CD4-positive, alpha-beta T cell (primary cell): ENCODE data around the gene ADIRF. TPM values are rescaled to one million over a fixed set of nuclear protein-coding genes. Genes with fewer than 3 reads are reported as not detected.
"Not testable (repeated sequence)": the region's sequence is repeated elsewhere in the genome, so short reads cannot be mapped to it uniquely, and the experiment has no call there.

Experiments
- ATAC-seq: fragments of 200-7000 bp; cut with Tn5 transposase; one replicate; pipeline ENCODE4 v1.10.0; 2022; ENCODE audit warnings: mild to moderate bottlenecking; ENCODE audit not compliant: poor library complexity
- CTCF ChIA-PET: fragments of 350-600 bp; sonication (Branson Sonifier 250); formaldehyde crosslinking; loops from one replicate; lab custom pipeline; 2021; ENCODE audit warnings: antibody characterized with exemption, inconsistent platforms; lab: Charles Lee
- POLR2A ChIA-PET: fragments of 350-600 bp; sonication (Branson Sonifier 250); formaldehyde crosslinking; loops from one replicate; lab custom pipeline; 2021; ENCODE audit warnings: antibody characterized with exemption, inconsistent platforms; lab: Charles Lee
- DNase-seq, 14 experiments: peaks; one replicate each; pipeline ENCODE4 v3.0.0-alpha.2; 2013 to 2020; ENCODE audit warnings: mixed read lengths in 2 of 14
- H3K27ac ChIP-seq, 2 donors: one replicate each; pipeline versions ENCODE4 v1.5.1 to v1.7.0; 2013; ENCODE audit warnings: low read length in 2 of 2, low read depth in 1 of 2, mild to moderate bottlenecking in 1 of 2
- H3K27me3 ChIP-seq, 2 experiments: 1 replicate in 1 of 2; 2 replicates in 1 of 2; pipeline versions ENCODE4 v1.6.1 to v1.7.0; 2013; ENCODE audit warnings: low read length in 2 of 2, control low read depth in 1 of 2, mild to moderate bottlenecking in 1 of 2, moderate library complexity in 1 of 2; ENCODE audit not compliant: insufficient read depth in 2 of 2, control insufficient read depth in 1 of 2
- H3K36me3 ChIP-seq: one replicate; pipeline ENCODE4 v1.6.1; 2013; ENCODE audit warnings: low read length, control low read depth; ENCODE audit not compliant: insufficient read depth
- H3K4me1 ChIP-seq: one replicate; pipeline ENCODE4 v1.6.1; 2013; ENCODE audit warnings: low read length, control low read depth; ENCODE audit not compliant: insufficient read depth
- H3K4me3 ChIP-seq: one replicate; pipeline ENCODE4 v1.5.1; 2013; ENCODE audit warnings: mild to moderate bottlenecking, low read length, moderate library complexity
- H3K9me3 ChIP-seq, 2 experiments: 1 replicate in 1 of 2; 2 replicates in 1 of 2; pipeline versions ENCODE4 v1.6.1 to v1.7.0; 2013; ENCODE audit warnings: low read length in 2 of 2, mild to moderate bottlenecking in 2 of 2, control low read depth in 1 of 2, moderate library complexity in 1 of 2; ENCODE audit not compliant: control insufficient read depth in 1 of 2, insufficient read depth in 1 of 2
- H3K27ac Mint-ChIP-seq: one replicate; pipeline ENCODE4 v1.8.0; 2020; ENCODE audit warnings: mixed read lengths
- H3K27me3 Mint-ChIP-seq: one replicate; pipeline ENCODE4 v1.8.0; 2021; ENCODE audit warnings: mixed read lengths
- H3K36me3 Mint-ChIP-seq: one replicate; pipeline ENCODE4 v1.8.0; 2021; ENCODE audit warnings: low read depth, mixed read lengths
- H3K4me1 Mint-ChIP-seq: one replicate; pipeline ENCODE4 v1.8.0; 2021; ENCODE audit warnings: low read depth, mixed read lengths
- H3K4me3 Mint-ChIP-seq: one replicate; pipeline ENCODE4 v1.8.0; 2020; ENCODE audit warnings: mild to moderate bottlenecking, mixed read lengths
- H3K9me3 Mint-ChIP-seq: one replicate; pipeline ENCODE4 v1.8.0; 2020; ENCODE audit warnings: mixed read lengths
- intact Hi-C, 2 experiments: fragments of 100-400 bp; cut with DNase I in 1 of 2; cut with micrococcal nuclease in 1 of 2; formaldehyde crosslinking; loops; one replicate each; pipeline versions ENCODE4 v1.15.1 to v1.9.0; 2023 to 2025; cut with DNase I, micrococcal nuclease
- total RNA-seq, 174 experiments: library from RNA in 2 of 174; stranded (reverse) in 2 of 174; gene quantifications; one replicate each; pipeline ENCODE4 v1.2.3 and lab custom pipeline; 2021 to 2026
- TF ChIP-seq, protein P1 (sequence below): fragments of 200-600 bp; IDR thresholded peaks from one replicate; pipeline ENCODE4 v1.8.0; 2022; ENCODE audit warnings: antibody characterized with exemption, mild to moderate bottlenecking

Gene ADIRF
- total RNA-seq, 2 experiments from 2014 or later: not detected

- POLR2A ChIA-PET: interaction anchor here (1.0 kb wide), 1 partner anchor 20 kb away, joined by 3 read pairs; no protein-coding TSS in a partner anchor
- Histone ChIP-seq H3K4me1 (peaks cover 23% of the 10 kb centered on the region), H3K9me3 (no peaks in the 10 kb centered on the region), H3K27me3 (no peaks in the 10 kb centered on the region), H3K4me3 (no peak overlapping the region), H3K36me3 (no peaks in the 10 kb centered on the region), H3K27ac (no peak overlapping the region)
- H3K4me3 Mint-ChIP-seq: no peak overlapping the region
- CTCF ChIA-PET: no interaction called here
- TF ChIP-seq, protein P1, sequence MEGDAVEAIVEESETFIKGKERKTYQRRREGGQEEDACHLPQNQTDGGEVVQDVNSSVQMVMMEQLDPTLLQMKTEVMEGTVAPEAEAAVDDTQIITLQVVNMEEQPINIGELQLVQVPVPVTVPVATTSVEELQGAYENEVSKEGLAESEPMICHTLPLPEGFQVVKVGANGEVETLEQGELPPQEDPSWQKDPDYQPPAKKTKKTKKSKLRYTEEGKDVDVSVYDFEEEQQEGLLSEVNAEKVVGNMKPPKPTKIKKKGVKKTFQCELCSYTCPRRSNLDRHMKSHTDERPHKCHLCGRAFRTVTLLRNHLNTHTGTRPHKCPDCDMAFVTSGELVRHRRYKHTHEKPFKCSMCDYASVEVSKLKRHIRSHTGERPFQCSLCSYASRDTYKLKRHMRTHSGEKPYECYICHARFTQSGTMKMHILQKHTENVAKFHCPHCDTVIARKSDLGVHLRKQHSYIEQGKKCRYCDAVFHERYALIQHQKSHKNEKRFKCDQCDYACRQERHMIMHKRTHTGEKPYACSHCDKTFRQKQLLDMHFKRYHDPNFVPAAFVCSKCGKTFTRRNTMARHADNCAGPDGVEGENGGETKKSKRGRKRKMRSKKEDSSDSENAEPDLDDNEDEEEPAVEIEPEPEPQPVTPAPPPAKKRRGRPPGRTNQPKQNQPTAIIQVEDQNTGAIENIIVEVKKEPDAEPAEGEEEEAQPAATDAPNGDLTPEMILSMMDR: no peak
- no peak overlapping the region for H3K27ac Mint-ChIP-seq
- peaks cover 4% of the 10 kb centered on the region for H3K36me3 Mint-ChIP-seq
- peak in 3 of 14 experiments; percentile 3 to 23 (median 6) for DNase-seq
- ATAC-seq: no peak
- H3K9me3 Mint-ChIP-seq: no peaks in the 10 kb centered on the region
- H3K4me1 Mint-ChIP-seq: peaks cover 14% of the 10 kb centered on the region
- H3K27me3 Mint-ChIP-seq: peaks cover 5% of the 10 kb centered on the region
- intact Hi-C loops: no loop called here
Measured at GRCh38 chr10:86946213-86947155, 21.8 kb upstream of the ADIRF start.

GRCh38 chr10:86947806-86948205 is 20.5 kb upstream of the ADIRF start:
- peak in 1 of 14 experiments; percentile 20 for DNase-seq
- POLR2A ChIA-PET: not testable (repeated sequence)

GRCh38 chr10:86950349-86950748 is 17.9 kb upstream of the ADIRF start:
- H3K9me3 ChIP-seq: peaks cover 0 to 21% of the 10 kb centered on the region in 2 experiments
- Mint-ChIP-seq H3K27me3 (peaks cover 5% of the 10 kb centered on the region), H3K9me3 (peaks cover 2% of the 10 kb centered on the region), H3K36me3 (peaks cover 4% of the 10 kb centered on the region), H3K4me3 (peak overlapping the region; percentile 7), H3K4me1 (peaks cover 14% of the 10 kb centered on the region), H3K27ac (peak overlapping the region; percentile 80)
- H3K4me3 ChIP-seq: no peak overlapping the region
- no peaks in the 10 kb centered on the region for H3K27me3 ChIP-seq
- peaks cover 33% of the 10 kb centered on the region for H3K4me1 ChIP-seq
- ChIA-PET POLR2A (interaction anchor here (0.8 to 1.3 kb wide), 2 partner anchors 19 to 21 kb away, joined by 3 to 5 read pairs; no protein-coding TSS in a partner anchor), CTCF (interaction anchor here (0.6 kb wide), 1 partner anchor 11 kb away, joined by 3 read pairs; no protein-coding TSS in a partner anchor)
- H3K27ac ChIP-seq: peak overlapping the region; percentile 51 to 79
- TF ChIP-seq, protein P1: no peak
- intact Hi-C loops: no loop called here
- ATAC-seq (peak; percentile 51), DNase-seq (peak in 3 of 14 experiments; percentile 14 to 73 (median 41))
- no peaks in the 10 kb centered on the region for H3K36me3 ChIP-seq

More at GRCh38 chr10:86947806-86948205, 20.5 kb upstream of the ADIRF start:
- H3K27ac Mint-ChIP-seq, H3K4me3 Mint-ChIP-seq, intact Hi-C loops, H3K36me3 ChIP-seq, H3K4me3 ChIP-seq, H3K27me3 Mint-ChIP-seq, H3K27me3 ChIP-seq, H3K9me3 Mint-ChIP-seq, ATAC-seq, H3K27ac ChIP-seq, H3K9me3 ChIP-seq, H3K36me3 Mint-ChIP-seq: not testable (repeated sequence)
- CTCF ChIA-PET: interaction anchor here (0.7 to 1.2 kb wide), 2 partner anchors 13 to 19 kb away, joined by 3 read pairs; no protein-coding TSS in a partner anchor
- H3K4me1 ChIP-seq: peaks cover 30% of the 10 kb centered on the region
- H3K4me1 Mint-ChIP-seq: peaks cover 14% of the 10 kb centered on the region
